A549 (cell line): Measurements from ENCODE around the gene DIP2A.

Source experiments
- CBX8 ChIP-seq: fragments of 200-600 bp; sonication (generic); IDR thresholded peaks from 2 replicates; pipeline ENCODE4 v1.6.1; 2016
- CEBPB ChIP-seq, 2 experiments: fragments of >200 bp in 1 of 2; sonication (Bioruptor Twin) in 1 of 2; formaldehyde crosslinking in 1 of 2; IDR thresholded peaks; 2 replicates each; pipeline ENCODE4 v1.6.1; 2012 to 2016
- CHD2 ChIP-seq: fragments of 150-350 bp; IDR thresholded peaks from 2 replicates; pipeline ENCODE4 v1.6.1; 2014; ENCODE audit warnings: low read length; ENCODE audit not compliant: partially characterized antibody
- EP300 ChIP-seq, 2 experiments: fragments of >200 bp; sonication (Bioruptor Twin); formaldehyde crosslinking; IDR thresholded peaks; 2 replicates in 1 of 2; 3 replicates in 1 of 2; pipeline ENCODE4 v1.6.1; 2016 to 2017
- POLR2A ChIP-seq: IDR thresholded peaks from 2 replicates; pipeline ENCODE4 v1.6.1; 2012; ENCODE audit warnings: mild to moderate bottlenecking, low read length
- TF ChIP-seq, protein P1 (sequence below): fragments of >200 bp; sonication (Bioruptor Twin); formaldehyde crosslinking; IDR thresholded peaks from 3 replicates; pipeline ENCODE4 v1.5.1; 2016
- TF ChIP-seq, protein P2 (sequence below): fragments of 450-650 bp; IDR thresholded peaks from 2 replicates; pipeline ENCODE4 v1.6.1; 2014; ENCODE audit warnings: antibody characterized with exemption
- TF ChIP-seq, protein P3 (sequence below): fragments of 200-600 bp; sonication (generic); IDR thresholded peaks from 2 replicates; pipeline ENCODE4 v1.6.1; 2016; ENCODE audit warnings: antibody characterized with exemption, mild to moderate bottlenecking, moderate library complexity

DNA sequence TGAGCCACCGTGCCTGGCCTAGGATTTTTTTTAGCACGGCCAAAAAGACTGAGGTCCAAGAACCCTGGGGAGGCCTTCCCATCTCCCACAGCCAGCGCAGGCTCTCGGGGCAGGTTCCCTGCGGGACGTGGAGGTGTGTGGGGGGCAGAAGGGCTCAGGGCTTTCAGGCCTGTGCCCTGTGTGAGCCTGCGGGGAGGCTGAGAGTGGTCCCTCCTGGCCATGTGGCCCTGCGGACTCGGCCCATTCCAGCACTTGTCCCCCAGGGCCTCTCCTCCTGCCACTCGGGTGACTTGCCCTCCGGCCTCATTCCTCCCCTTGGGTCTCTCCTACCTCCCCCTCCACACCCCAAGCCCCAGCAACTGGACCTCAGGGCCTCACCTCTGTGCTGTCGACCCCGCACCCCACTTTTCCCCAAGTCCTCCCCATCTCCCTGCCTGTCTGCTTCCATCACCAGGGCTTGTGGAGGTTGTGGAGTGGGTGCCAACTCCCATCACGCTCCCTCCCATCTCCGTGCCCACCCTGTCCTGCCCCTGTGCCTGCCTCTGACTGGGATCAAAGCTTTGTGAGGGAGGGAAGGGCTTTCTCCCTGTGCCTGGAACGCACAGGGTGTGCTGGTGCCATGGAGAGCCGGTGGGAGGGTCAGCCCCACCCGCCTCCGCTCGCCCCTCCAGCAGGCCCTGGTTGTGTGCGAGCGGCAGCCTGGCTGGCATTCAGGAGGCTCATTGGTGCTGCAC, 32.2 kb upstream of the DIP2A start:
- TF ChIP-seq, protein P1, sequence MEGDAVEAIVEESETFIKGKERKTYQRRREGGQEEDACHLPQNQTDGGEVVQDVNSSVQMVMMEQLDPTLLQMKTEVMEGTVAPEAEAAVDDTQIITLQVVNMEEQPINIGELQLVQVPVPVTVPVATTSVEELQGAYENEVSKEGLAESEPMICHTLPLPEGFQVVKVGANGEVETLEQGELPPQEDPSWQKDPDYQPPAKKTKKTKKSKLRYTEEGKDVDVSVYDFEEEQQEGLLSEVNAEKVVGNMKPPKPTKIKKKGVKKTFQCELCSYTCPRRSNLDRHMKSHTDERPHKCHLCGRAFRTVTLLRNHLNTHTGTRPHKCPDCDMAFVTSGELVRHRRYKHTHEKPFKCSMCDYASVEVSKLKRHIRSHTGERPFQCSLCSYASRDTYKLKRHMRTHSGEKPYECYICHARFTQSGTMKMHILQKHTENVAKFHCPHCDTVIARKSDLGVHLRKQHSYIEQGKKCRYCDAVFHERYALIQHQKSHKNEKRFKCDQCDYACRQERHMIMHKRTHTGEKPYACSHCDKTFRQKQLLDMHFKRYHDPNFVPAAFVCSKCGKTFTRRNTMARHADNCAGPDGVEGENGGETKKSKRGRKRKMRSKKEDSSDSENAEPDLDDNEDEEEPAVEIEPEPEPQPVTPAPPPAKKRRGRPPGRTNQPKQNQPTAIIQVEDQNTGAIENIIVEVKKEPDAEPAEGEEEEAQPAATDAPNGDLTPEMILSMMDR: no peak
- no peak for TF ChIP-seq CBX8
- no peak for TF ChIP-seq CEBPB (IDR thresholded peaks at IDR 0.05)
- TF ChIP-seq, protein P2, sequence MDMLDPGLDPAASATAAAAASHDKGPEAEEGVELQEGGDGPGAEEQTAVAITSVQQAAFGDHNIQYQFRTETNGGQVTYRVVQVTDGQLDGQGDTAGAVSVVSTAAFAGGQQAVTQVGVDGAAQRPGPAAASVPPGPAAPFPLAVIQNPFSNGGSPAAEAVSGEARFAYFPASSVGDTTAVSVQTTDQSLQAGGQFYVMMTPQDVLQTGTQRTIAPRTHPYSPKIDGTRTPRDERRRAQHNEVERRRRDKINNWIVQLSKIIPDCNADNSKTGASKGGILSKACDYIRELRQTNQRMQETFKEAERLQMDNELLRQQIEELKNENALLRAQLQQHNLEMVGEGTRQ: no peak
- TF ChIP-seq POLR2A: no peak
- TF ChIP-seq EP300 (IDR thresholded peaks at IDR 0.05): no peak
- no peak for TF ChIP-seq CHD2
- TF ChIP-seq, protein P3, sequence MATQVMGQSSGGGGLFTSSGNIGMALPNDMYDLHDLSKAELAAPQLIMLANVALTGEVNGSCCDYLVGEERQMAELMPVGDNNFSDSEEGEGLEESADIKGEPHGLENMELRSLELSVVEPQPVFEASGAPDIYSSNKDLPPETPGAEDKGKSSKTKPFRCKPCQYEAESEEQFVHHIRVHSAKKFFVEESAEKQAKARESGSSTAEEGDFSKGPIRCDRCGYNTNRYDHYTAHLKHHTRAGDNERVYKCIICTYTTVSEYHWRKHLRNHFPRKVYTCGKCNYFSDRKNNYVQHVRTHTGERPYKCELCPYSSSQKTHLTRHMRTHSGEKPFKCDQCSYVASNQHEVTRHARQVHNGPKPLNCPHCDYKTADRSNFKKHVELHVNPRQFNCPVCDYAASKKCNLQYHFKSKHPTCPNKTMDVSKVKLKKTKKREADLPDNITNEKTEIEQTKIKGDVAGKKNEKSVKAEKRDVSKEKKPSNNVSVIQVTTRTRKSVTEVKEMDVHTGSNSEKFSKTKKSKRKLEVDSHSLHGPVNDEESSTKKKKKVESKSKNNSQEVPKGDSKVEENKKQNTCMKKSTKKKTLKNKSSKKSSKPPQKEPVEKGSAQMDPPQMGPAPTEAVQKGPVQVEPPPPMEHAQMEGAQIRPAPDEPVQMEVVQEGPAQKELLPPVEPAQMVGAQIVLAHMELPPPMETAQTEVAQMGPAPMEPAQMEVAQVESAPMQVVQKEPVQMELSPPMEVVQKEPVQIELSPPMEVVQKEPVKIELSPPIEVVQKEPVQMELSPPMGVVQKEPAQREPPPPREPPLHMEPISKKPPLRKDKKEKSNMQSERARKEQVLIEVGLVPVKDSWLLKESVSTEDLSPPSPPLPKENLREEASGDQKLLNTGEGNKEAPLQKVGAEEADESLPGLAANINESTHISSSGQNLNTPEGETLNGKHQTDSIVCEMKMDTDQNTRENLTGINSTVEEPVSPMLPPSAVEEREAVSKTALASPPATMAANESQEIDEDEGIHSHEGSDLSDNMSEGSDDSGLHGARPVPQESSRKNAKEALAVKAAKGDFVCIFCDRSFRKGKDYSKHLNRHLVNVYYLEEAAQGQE: no peak
